RWPE2 (cell line): ENCODE results near the gene ATF7IP2.
"Not testable (repeated sequence)": the region's sequence is repeated elsewhere in the genome, so short reads cannot be mapped to it uniquely, and the experiment has no call there.

Experiments
- ATAC-seq: fragments of 200-7000 bp; cut with Tn5 transposase; 3 replicates; pipeline ENCODE4 v1.9.1; 2021; ENCODE audit warnings: low read depth
- DNase-seq: peaks from one replicate; pipeline ENCODE4 v3.0.0-alpha.2; 2020; ENCODE audit warnings: low spot score
- H3K27ac ChIP-seq: fragments of 450-650 bp; 2 replicates; pipeline ENCODE4 v1.5.1; 2017; ENCODE audit warnings: mild to moderate bottlenecking; ENCODE audit not compliant: poor library complexity, severe bottlenecking
- H3K27me3 ChIP-seq: fragments of 250-450 bp; sonication (Bioruptor Pico); 2 replicates; pipeline ENCODE4 v1.5.1; 2021; ENCODE audit warnings: mild to moderate bottlenecking, moderate library complexity; ENCODE audit not compliant: insufficient read depth, poor library complexity, severe bottlenecking
- H3K36me3 ChIP-seq: fragments of 250-450 bp; sonication (Bioruptor Pico); 2 replicates; pipeline ENCODE4 v1.5.1; 2020; ENCODE audit warnings: low read depth, mild to moderate bottlenecking, moderate library complexity
- H3K4me1 ChIP-seq: fragments of 250-450 bp; sonication (Bioruptor Pico); 2 replicates; pipeline ENCODE4 v1.5.1; 2021; ENCODE audit warnings: mild to moderate bottlenecking, moderate library complexity; ENCODE audit not compliant: insufficient read depth, poor library complexity, severe bottlenecking
- H3K4me3 ChIP-seq: fragments of 250-450 bp; sonication (Bioruptor Pico); 2 replicates; pipeline ENCODE4 v1.5.1; 2021; ENCODE audit warnings: mild to moderate bottlenecking, moderate library complexity; ENCODE audit not compliant: severe bottlenecking
- H3K9me3 ChIP-seq: fragments of 250-450 bp; sonication (Bioruptor Pico); 2 replicates; pipeline ENCODE4 v1.5.1; 2021; ENCODE audit warnings: mild to moderate bottlenecking, moderate library complexity; ENCODE audit not compliant: severe bottlenecking
- TF ChIP-seq, protein P1 (sequence below): fragments of 450-650 bp; IDR thresholded peaks from one replicate; pipeline ENCODE4 v1.5.1; 2017; ENCODE audit warnings: mild to moderate bottlenecking, moderate library complexity; ENCODE audit not compliant: poor library complexity, severe bottlenecking

The ATF7IP2 gene

DNA sequence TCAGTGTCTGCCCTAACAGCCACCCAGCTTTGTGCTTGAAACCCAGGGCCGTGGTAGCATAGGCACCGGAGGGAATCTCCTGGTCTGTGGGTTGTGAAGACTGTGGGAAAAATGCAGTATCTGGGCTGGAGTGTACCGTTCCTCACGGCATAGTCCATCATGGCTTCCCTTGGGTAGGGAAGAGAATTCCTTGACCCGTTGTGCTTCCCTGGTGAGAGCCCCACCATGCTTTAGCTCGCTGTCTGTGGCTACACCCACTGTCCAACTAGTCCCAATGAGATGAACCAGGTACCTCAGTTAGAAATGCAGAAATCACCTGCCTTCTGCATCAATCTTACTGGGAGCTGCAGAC lies 67.3 kb downstream of the ATF7IP2 start:
- Histone ChIP-seq H3K27me3 (no peaks in the 10 kb centered on the region), H3K36me3 (no peaks in the 10 kb centered on the region), H3K9me3 (no peaks in the 10 kb centered on the region), H3K4me1 (no peaks in the 10 kb centered on the region), H3K4me3 (no peak overlapping the region), H3K27ac (no peak overlapping the region)
- TF ChIP-seq, protein P1, sequence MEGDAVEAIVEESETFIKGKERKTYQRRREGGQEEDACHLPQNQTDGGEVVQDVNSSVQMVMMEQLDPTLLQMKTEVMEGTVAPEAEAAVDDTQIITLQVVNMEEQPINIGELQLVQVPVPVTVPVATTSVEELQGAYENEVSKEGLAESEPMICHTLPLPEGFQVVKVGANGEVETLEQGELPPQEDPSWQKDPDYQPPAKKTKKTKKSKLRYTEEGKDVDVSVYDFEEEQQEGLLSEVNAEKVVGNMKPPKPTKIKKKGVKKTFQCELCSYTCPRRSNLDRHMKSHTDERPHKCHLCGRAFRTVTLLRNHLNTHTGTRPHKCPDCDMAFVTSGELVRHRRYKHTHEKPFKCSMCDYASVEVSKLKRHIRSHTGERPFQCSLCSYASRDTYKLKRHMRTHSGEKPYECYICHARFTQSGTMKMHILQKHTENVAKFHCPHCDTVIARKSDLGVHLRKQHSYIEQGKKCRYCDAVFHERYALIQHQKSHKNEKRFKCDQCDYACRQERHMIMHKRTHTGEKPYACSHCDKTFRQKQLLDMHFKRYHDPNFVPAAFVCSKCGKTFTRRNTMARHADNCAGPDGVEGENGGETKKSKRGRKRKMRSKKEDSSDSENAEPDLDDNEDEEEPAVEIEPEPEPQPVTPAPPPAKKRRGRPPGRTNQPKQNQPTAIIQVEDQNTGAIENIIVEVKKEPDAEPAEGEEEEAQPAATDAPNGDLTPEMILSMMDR = no peak
- DNase-seq (no peak), ATAC-seq (no peak)

GRCh38 chr16:10465821-10466220 lies 80.0 kb downstream of the ATF7IP2 start:
- Histone ChIP-seq H3K27me3 (no peaks in the 10 kb centered on the region), H3K4me1 (no peaks in the 10 kb centered on the region), H3K27ac (no peak overlapping the region), H3K9me3 (no peaks in the 10 kb centered on the region), H3K4me3 (no peak overlapping the region), H3K36me3 (no peaks in the 10 kb centered on the region)
- no peak for DNase-seq
- TF ChIP-seq, protein P1 = no peak
- ATAC-seq = no peak

DNA sequence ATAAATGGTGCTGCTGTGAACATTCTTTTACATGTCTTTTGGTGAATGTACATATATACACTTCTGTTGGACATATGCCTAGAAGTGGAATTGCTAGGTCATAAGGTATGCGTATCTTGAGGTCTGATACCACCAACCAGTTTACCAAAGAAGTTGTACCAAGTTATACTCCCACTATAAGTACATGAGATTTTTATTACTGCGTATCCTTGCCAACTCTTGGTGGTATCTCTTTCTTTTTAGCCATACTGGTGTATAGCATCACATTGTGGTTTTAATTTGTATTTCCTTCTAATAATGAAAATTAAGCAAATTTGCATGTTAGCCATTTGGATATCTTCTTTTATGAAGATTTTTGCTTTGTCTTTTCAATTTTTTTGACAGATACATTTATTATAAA lies 80.5 kb downstream of the ATF7IP2 start:
- H3K27me3 ChIP-seq = no peaks in the 10 kb centered on the region
- ATAC-seq (no peak), DNase-seq (no peak)
- H3K4me1 ChIP-seq = no peaks in the 10 kb centered on the region
- no peak overlapping the region for H3K4me3 ChIP-seq
- H3K36me3 ChIP-seq = no peaks in the 10 kb centered on the region
- H3K9me3 ChIP-seq = no peaks in the 10 kb centered on the region
- TF ChIP-seq, protein P1 = no peak
- H3K27ac ChIP-seq = no peak overlapping the region

DNA sequence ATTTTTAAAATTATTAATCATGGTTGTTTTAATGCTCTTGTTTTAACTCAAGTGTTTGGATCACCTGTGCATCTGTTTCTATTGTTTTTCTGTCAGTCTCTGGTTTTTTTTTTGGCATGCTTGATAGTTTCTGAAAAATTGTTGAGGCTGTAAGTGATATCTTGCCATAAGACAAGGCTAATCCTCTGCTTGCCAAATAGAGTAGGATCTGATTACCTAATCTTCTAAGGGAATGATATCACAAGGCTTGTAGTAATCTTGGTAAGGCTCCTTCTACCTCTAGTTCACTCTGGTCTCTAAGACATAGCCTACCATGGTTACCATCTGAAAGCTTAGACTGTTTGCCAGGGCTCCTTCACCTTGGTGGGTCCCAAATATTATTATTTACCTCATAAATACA lies 81.0 kb downstream of the ATF7IP2 start:
- DNase-seq = no peak
- TF ChIP-seq, protein P1 = no peak
- ATAC-seq = no peak

DNA sequence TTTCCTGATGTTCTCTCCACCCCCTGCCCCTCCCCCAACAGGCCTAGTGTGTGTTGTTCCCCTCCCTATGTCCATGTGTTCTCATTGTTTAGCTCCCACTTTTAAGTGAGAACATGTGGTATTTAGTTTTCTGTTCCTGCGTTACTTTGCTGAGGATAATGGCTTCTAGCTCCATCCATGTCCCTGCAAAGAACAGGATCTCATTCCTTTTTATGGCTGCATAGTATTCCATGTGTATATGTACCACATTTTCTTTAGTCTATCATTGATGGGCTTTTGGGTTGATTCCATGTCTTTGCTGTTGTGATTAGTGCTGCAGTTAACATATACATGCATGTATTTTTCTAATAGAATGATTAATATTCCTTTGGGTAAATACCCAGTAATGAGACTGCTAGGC lies 90.8 kb downstream of the ATF7IP2 start:
- H3K4me1 ChIP-seq, DNase-seq, H3K4me3 ChIP-seq, H3K27ac ChIP-seq, H3K36me3 ChIP-seq, H3K27me3 ChIP-seq, ATAC-seq, H3K9me3 ChIP-seq: not testable (repeated sequence)

More for the DNA sequence above, 81.0 kb downstream of the ATF7IP2 start:
- Histone ChIP-seq H3K4me1 (no peaks in the 10 kb centered on the region), H3K36me3 (no peaks in the 10 kb centered on the region), H3K4me3 (no peak overlapping the region), H3K9me3 (no peaks in the 10 kb centered on the region), H3K27me3 (no peaks in the 10 kb centered on the region), H3K27ac (no peak overlapping the region)
